ENCODE data around the gene ACR.

ACR gene

GRCh38 chr22:50703726-50704509 is 34.1 kb upstream of the ACR start:
- no peak for DNase-seq

GRCh38 chr22:50704510-50705218 is 33.3 kb upstream of the ACR start:
- DNase-seq: no peak

- no peak for DNase-seq
Measured at GRCh38 chr22:50705219-50705691, 32.7 kb upstream of the ACR start.

- DNase-seq: no peak
Measured at GRCh38 chr22:50705851-50706351, 32.1 kb upstream of the ACR start.

- no peak for DNase-seq
Measured at GRCh38 chr22:50706481-50707125, 31.4 kb upstream of the ACR start.

- no peak for DNase-seq
Measured at GRCh38 chr22:50708474-50708873, 29.5 kb upstream of the ACR start.

- no peak for DNase-seq
Measured at GRCh38 chr22:50708996-50709395, 29.0 kb upstream of the ACR start.

- DNase-seq: no peak
Measured at GRCh38 chr22:50710221-50710620, 27.8 kb upstream of the ACR start.

GRCh38 chr22:50710886-50711285 is 27.1 kb upstream of the ACR start:
- no peak for DNase-seq

GRCh38 chr22:50711446-50712340 is 26.3 kb upstream of the ACR start:
- no peak for DNase-seq

GRCh38 chr22:50712341-50713007 is 25.5 kb upstream of the ACR start:
- DNase-seq: no peak

GRCh38 chr22:50713008-50713385 is 25.0 kb upstream of the ACR start:
- DNase-seq: no peak

- no peak for DNase-seq
Measured at GRCh38 chr22:50713571-50714056, 24.4 kb upstream of the ACR start.

GRCh38 chr22:50714150-50714549 is 23.9 kb upstream of the ACR start:
- no peak for DNase-seq

- no peak for DNase-seq
Measured at GRCh38 chr22:50714631-50715179, 23.3 kb upstream of the ACR start.

- no peak for DNase-seq
Measured at GRCh38 chr22:50715250-50715649, 22.8 kb upstream of the ACR start.

- no peak for DNase-seq
Measured at GRCh38 chr22:50715776-50716175, 22.2 kb upstream of the ACR start.

- DNase-seq: no peak
Measured at GRCh38 chr22:50716290-50717024, 21.5 kb upstream of the ACR start.

- DNase-seq: no peak
Measured at GRCh38 chr22:50717709-50718351, 20.2 kb upstream of the ACR start.

GRCh38 chr22:50718352-50718709 is 19.7 kb upstream of the ACR start:
- no peak for DNase-seq
